Gastrocnemius medialis (tissue), 4 donors: Measurements from ENCODE around the gene FOXE1. TPM values are rescaled to one million over a fixed set of nuclear protein-coding genes. Genes with fewer than 3 reads are reported as not detected.

Experiments
- ATAC-seq, 2 donors: fragments of 150-250 bp; one replicate each; pipeline ENCODE4 v1.9.1; 2016
- DNase-seq, 2 donors: peaks; one replicate each; pipeline ENCODE4 v3.0.0-alpha.2; 2019
- H3K27ac ChIP-seq, 4 donors: fragments of 200-600 bp; sonication (generic); 1 replicate in 1 of 4; 2 replicates in 3 of 4; pipeline ENCODE4 v1.5.1; 2016 to 2018; ENCODE audit warnings: mild to moderate bottlenecking in 2 of 4, moderate library complexity in 1 of 4
- H3K27me3 ChIP-seq, 3 donors: fragments of 200-600 bp; sonication (generic) in 2 of 3; 1 replicate in 1 of 3; 2 replicates in 2 of 3; pipeline versions ENCODE4 v1.5.1 to v1.6.0; 2016 to 2019; ENCODE audit warnings: mild to moderate bottlenecking in 1 of 3, moderate library complexity in 1 of 3
- H3K36me3 ChIP-seq, 2 donors: fragments of 200-600 bp; sonication (generic) in 1 of 2; one replicate each; pipeline ENCODE4 v1.5.1; 2017 to 2018
- H3K4me1 ChIP-seq, 2 donors: fragments of 200-600 bp; sonication (generic) in 1 of 2; one replicate each; pipeline ENCODE4 v1.5.1; 2016 to 2017; ENCODE audit warnings: mild to moderate bottlenecking in 2 of 2
- H3K4me3 ChIP-seq, 4 donors: fragments of 200-600 bp; sonication (generic) in 3 of 4; 1 replicate in 1 of 4; 2 replicates in 3 of 4; pipeline ENCODE4 v1.5.1; 2016 to 2019; ENCODE audit warnings: mild to moderate bottlenecking in 2 of 4
- H3K9me3 ChIP-seq, 3 donors: fragments of 200-600 bp; sonication (generic) in 2 of 3; 1 replicate in 1 of 3; 2 replicates in 2 of 3; pipeline ENCODE4 v1.5.1; 2016 to 2019
- CTCF ChIP-seq, 5 experiments: fragments of 450-650 bp in 3 of 5; fragments of 200-600 bp in 2 of 5; sonication (generic) in 2 of 5; IDR thresholded peaks in 4 of 5; conservative IDR thresholded peaks in 1 of 5; 1 replicate in 4 of 5; 2 replicates in 1 of 5; pipeline ENCODE4 v1.5.1; 2016 to 2019; ENCODE audit warnings: antibody characterized with exemption in 5 of 5, mild to moderate bottlenecking in 3 of 5, moderate library complexity in 3 of 5
- POLR2A ChIP-seq, 2 donors: fragments of 450-650 bp; IDR thresholded peaks; one replicate each; pipeline ENCODE4 v1.6.1; 2017; ENCODE audit warnings: antibody characterized with exemption in 2 of 2, mild to moderate bottlenecking in 2 of 2, moderate library complexity in 2 of 2
- in situ Hi-C, 4 donors: fragments of 200-750 bp; cut with MboI; loops; one replicate each; pipeline versions ENCODE4 v1.15.0 to v1.8.0; 2017; ENCODE audit warnings: low sequenced_read_pairs in 4 of 4
- intact Hi-C: fragments of 100-400 bp; cut with DNase I; formaldehyde crosslinking; loops from one replicate; pipeline ENCODE4 v1.15.1; 2023; ENCODE audit warnings: low total_unique reads
- total RNA-seq, 4 donors: library from RNA; depleted of rRNA; stranded (reverse); fragments of >200 nt; gene quantifications; one replicate each; pipeline versions ENCODE4 v1.1.0 to v1.2.3, GENCODE V29; 2016

FOXE1 gene
- total RNA-seq, 4 donors from 2014 or later, result not detected

GRCh38 chr9:97903177-97903576 is 50.2 kb downstream of the FOXE1 start:
- H3K27ac ChIP-seq, result no peak overlapping the region
- TF ChIP-seq POLR2A (IDR thresholded peaks at IDR 0.05) (no peak), CTCF (IDR thresholded peaks at IDR 0.05 in 4 of 5, conservative IDR thresholded peaks at IDR 0.05 in 1 of 5) (no peak)
- no peak overlapping the region for H3K4me3 ChIP-seq
- DNase-seq (no peak), ATAC-seq (no peak)
- H3K4me1 ChIP-seq, result peaks cover 0 to 4% of the 10 kb centered on the region in 2 donors
- peaks cover 0 to 4% of the 10 kb centered on the region in 2 donors for H3K36me3 ChIP-seq
- in situ Hi-C loops, result loop anchor here (5.0 to 25.0 kb wide), 6 partner anchors 134 to 884 kb away; partner anchors contain the start of genes TBC1D2 (in 2 of the 4) and ANKS6 (in 1 of the 4)
- no peaks in the 10 kb centered on the region for H3K27me3 ChIP-seq
- no peaks in the 10 kb centered on the region for H3K9me3 ChIP-seq
- intact Hi-C loops, result no loop called here

- H3K4me1 ChIP-seq, result peaks cover 0 to 4% of the 10 kb centered on the region in 2 donors
- in situ Hi-C loops (loop anchor here (5.0 to 25.0 kb wide), 6 partner anchors 133 to 883 kb away; partner anchors contain the start of genes TBC1D2 (in 2 of the 4) and ANKS6 (in 1 of the 4)), intact Hi-C loops (no loop called here)
- H3K9me3 ChIP-seq, result no peaks in the 10 kb centered on the region
- DNase-seq (no peak), ATAC-seq (no peak)
- TF ChIP-seq POLR2A (IDR thresholded peaks at IDR 0.05) (no peak), CTCF (IDR thresholded peaks at IDR 0.05 in 4 of 5, conservative IDR thresholded peaks at IDR 0.05 in 1 of 5) (no peak)
- peaks cover 0 to 19% of the 10 kb centered on the region in 2 donors for H3K36me3 ChIP-seq
- H3K27me3 ChIP-seq, result no peaks in the 10 kb centered on the region
- H3K4me3 ChIP-seq, result no peak overlapping the region
- H3K27ac ChIP-seq, result no peak overlapping the region
Observed at GRCh38 chr9:97904725-97905124, 51.7 kb downstream of the FOXE1 start.

- in situ Hi-C loops, result loop anchor here (10.0 to 25.0 kb wide), 5 partner anchors 132 to 882 kb away; partner anchors contain the start of genes TBC1D2 (in 2 of the 4) and ANKS6 (in 1 of the 4)
- Histone ChIP-seq H3K27me3 (no peaks in the 10 kb centered on the region), H3K9me3 (no peaks in the 10 kb centered on the region), H3K4me1 (peaks cover 0 to 4% of the 10 kb centered on the region in 2 donors), H3K27ac (no peak overlapping the region), H3K4me3 (no peak overlapping the region), H3K36me3 (peaks cover 0 to 24% of the 10 kb centered on the region in 2 donors)
- ATAC-seq (no peak), DNase-seq (no peak)
- TF ChIP-seq CTCF (IDR thresholded peaks at IDR 0.05 in 4 of 5, conservative IDR thresholded peaks at IDR 0.05 in 1 of 5) (no peak), POLR2A (IDR thresholded peaks at IDR 0.05) (no peak)
- intact Hi-C loops, result no loop called here
Observed at GRCh38 chr9:97905228-97905627, 52.2 kb downstream of the FOXE1 start.

Other genes starting within 250 kb of the FOXE1 start
- gene TSTD2, start 219.9 kb upstream of the FOXE1 start, total RNA-seq, result 10 to 100 TPM; 11.6 to 19.9 (median 14.5) TPM
- gene NCBP1, start 219.4 kb upstream of the FOXE1 start, total RNA-seq, result 10 to 100 TPM in 3 of 4 donors, 1 to 10 TPM in 1; 8.2 to 17.2 (median 15.7) TPM
- 10 to 100 TPM in 2 of 4 donors, 1 to 10 TPM in 2; 4.8 to 14.8 (median 9.7) TPM for gene XPA, start 155.9 kb upstream of the FOXE1 start, total RNA-seq
- 10 to 100 TPM; 10.5 to 23.4 (median 15.7) TPM for gene TRMO, start 69.3 kb downstream of the FOXE1 start, total RNA-seq
- gene HEMGN, start 84.9 kb downstream of the FOXE1 start, total RNA-seq, result under 1 TPM in 1 of 4 donors, not detected in 3; 0.16 TPM
- 10 to 100 TPM in 3 of 4 donors, 1 to 10 TPM in 1; 8.2 to 24.5 (median 17.8) TPM for gene ANP32B, start 130.1 kb downstream of the FOXE1 start, total RNA-seq
- 10 to 100 TPM; 29.0 to 64.7 (median 34.2) TPM for gene NANS, start 203.5 kb downstream of the FOXE1 start, total RNA-seq